ENCODE measurements around the gene USP40. TPM values are rescaled to one million over a fixed set of nuclear protein-coding genes. Genes with fewer than 3 reads are reported as not detected.
"Not testable (repeated sequence)": the region's sequence is repeated elsewhere in the genome, so short reads cannot be mapped to it uniquely, and the experiment has no call there.

USP40 gene
- polyA plus RNA-seq, 1 donor (not counting 4 experiments of a cell fraction or from before 2014, with no cell fraction given) = 37.3 TPM

DNA sequence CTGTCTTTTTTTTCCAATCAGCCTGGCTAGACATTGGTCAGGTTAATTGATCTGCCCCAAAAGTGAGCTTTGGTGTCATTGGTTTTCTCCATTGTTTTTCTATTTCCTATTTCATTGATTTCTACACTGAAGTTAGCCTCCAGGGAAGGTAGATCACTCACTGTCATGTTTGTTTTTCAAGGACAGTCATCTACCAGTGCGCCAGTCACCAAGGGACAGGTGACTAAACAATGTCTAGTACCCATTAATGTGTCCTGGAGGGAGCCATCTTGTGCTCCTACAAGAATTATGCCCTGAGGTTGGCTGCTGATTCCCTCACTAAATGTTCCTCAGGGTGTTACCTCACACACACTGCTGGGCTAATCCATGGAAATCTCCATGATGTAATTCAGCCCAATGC is 17.6 kb upstream of the USP40 start:
- TF ChIP-seq CTCF (optimal IDR thresholded peaks at IDR 0.05 in 1 of 3, IDR thresholded peaks at IDR 0.05 in 1 of 3, conservative IDR thresholded peaks at IDR 0.05 in 1 of 3; ENCODE audit: extremely low read depth in 1 of 3, insufficient read depth in 2 of 3, low read length in 3 of 3) (no peak), EZH2 (IDR thresholded peaks at IDR 0.05; ENCODE audit: low read length) (no peak)
- DNase-seq (ENCODE audit: low read depth, low spot score) (no peak), FAIRE-seq (no peak)
- no peak overlapping the region for H3K4me3 ChIP-seq (ENCODE audit: control insufficient read depth in 2 of 3, extremely low read depth in 1 of 3, insufficient read depth in 2 of 3, low read depth in 1 of 3, low read length in 3 of 3)
- H3K9me3 ChIP-seq (ENCODE audit: control insufficient read depth, low read depth, low read length) = no peaks in the 10 kb centered on the region
- dilution Hi-C loops (cut with MboI; ENCODE audit: extremely low pct_ligation_motif_present, low sequenced_read_pairs) = no loop called here
- no peaks in the 10 kb centered on the region for H3K27me3 ChIP-seq (ENCODE audit: control insufficient read depth, extremely low read depth, insufficient read depth, low read length)
- no peaks in the 10 kb centered on the region for H3K9me1 ChIP-seq (ENCODE audit: control insufficient read depth, extremely low read depth, insufficient read depth, low read length)
- H2AFZ ChIP-seq (ENCODE audit: control insufficient read depth, low read length) = no peak overlapping the region
- no peak overlapping the region for H3K4me2 ChIP-seq (ENCODE audit: control insufficient read depth, extremely low read depth, insufficient read depth, low read depth, low read length)
- H4K20me1 ChIP-seq (ENCODE audit: control insufficient read depth, extremely low read depth, insufficient read depth, low read length) = no peaks in the 10 kb centered on the region
- H3K27ac ChIP-seq (ENCODE audit: control insufficient read depth, insufficient read depth, low read length) = no peak overlapping the region
- no peaks in the 10 kb centered on the region for H3K4me1 ChIP-seq (ENCODE audit: control insufficient read depth, extremely low read depth, insufficient read depth, low read length)
- no peaks in the 10 kb centered on the region for H3K79me2 ChIP-seq (ENCODE audit: control insufficient read depth, insufficient read depth, low read length)
- H3K9ac ChIP-seq (ENCODE audit: control insufficient read depth, extremely low read depth, insufficient read depth, low read length) = no peak overlapping the region
- no peaks in the 10 kb centered on the region for H3K36me3 ChIP-seq (ENCODE audit: control insufficient read depth in 2 of 2, extremely low read depth in 1 of 2, insufficient read depth in 2 of 2, low read length in 2 of 2)

GRCh38 chr2:233583217-233583965 is 16.8 kb upstream of the USP40 start:
- H3K9me3 ChIP-seq (ENCODE audit: control insufficient read depth, low read depth, low read length); H3K27me3 ChIP-seq (ENCODE audit: control insufficient read depth, extremely low read depth, insufficient read depth, low read length); H4K20me1 ChIP-seq (ENCODE audit: control insufficient read depth, extremely low read depth, insufficient read depth, low read length); H3K4me1 ChIP-seq (ENCODE audit: control insufficient read depth, extremely low read depth, insufficient read depth, low read length); DNase-seq (ENCODE audit: low read depth, low spot score); H2AFZ ChIP-seq (ENCODE audit: control insufficient read depth, low read length); H3K9me1 ChIP-seq (ENCODE audit: control insufficient read depth, extremely low read depth, insufficient read depth, low read length); dilution Hi-C loops (cut with MboI; ENCODE audit: extremely low pct_ligation_motif_present, low sequenced_read_pairs); H3K4me3 ChIP-seq (ENCODE audit: control insufficient read depth in 2 of 3, extremely low read depth in 1 of 3, insufficient read depth in 2 of 3, low read depth in 1 of 3, low read length in 3 of 3); H3K9ac ChIP-seq (ENCODE audit: control insufficient read depth, extremely low read depth, insufficient read depth, low read length); H3K36me3 ChIP-seq (ENCODE audit: control insufficient read depth in 2 of 2, extremely low read depth in 1 of 2, insufficient read depth in 2 of 2, low read length in 2 of 2); H3K79me2 ChIP-seq (ENCODE audit: control insufficient read depth, insufficient read depth, low read length); H3K27ac ChIP-seq (ENCODE audit: control insufficient read depth, insufficient read depth, low read length); FAIRE-seq; H3K4me2 ChIP-seq (ENCODE audit: control insufficient read depth, extremely low read depth, insufficient read depth, low read depth, low read length): not testable (repeated sequence)

GRCh38 chr2:233577341-233577740 is 10.8 kb upstream of the USP40 start:
- H3K27ac ChIP-seq (ENCODE audit: control insufficient read depth, insufficient read depth, low read length); H3K9me3 ChIP-seq (ENCODE audit: control insufficient read depth, low read depth, low read length); H3K4me2 ChIP-seq (ENCODE audit: control insufficient read depth, extremely low read depth, insufficient read depth, low read depth, low read length); H3K36me3 ChIP-seq (ENCODE audit: control insufficient read depth in 2 of 2, extremely low read depth in 1 of 2, insufficient read depth in 2 of 2, low read length in 2 of 2); H4K20me1 ChIP-seq (ENCODE audit: control insufficient read depth, extremely low read depth, insufficient read depth, low read length); H2AFZ ChIP-seq (ENCODE audit: control insufficient read depth, low read length); dilution Hi-C loops (cut with MboI; ENCODE audit: extremely low pct_ligation_motif_present, low sequenced_read_pairs); H3K9ac ChIP-seq (ENCODE audit: control insufficient read depth, extremely low read depth, insufficient read depth, low read length); H3K79me2 ChIP-seq (ENCODE audit: control insufficient read depth, insufficient read depth, low read length); H3K27me3 ChIP-seq (ENCODE audit: control insufficient read depth, extremely low read depth, insufficient read depth, low read length); H3K4me3 ChIP-seq (ENCODE audit: control insufficient read depth in 2 of 3, extremely low read depth in 1 of 3, insufficient read depth in 2 of 3, low read depth in 1 of 3, low read length in 3 of 3); H3K9me1 ChIP-seq (ENCODE audit: control insufficient read depth, extremely low read depth, insufficient read depth, low read length); DNase-seq (ENCODE audit: low read depth, low spot score); FAIRE-seq; H3K4me1 ChIP-seq (ENCODE audit: control insufficient read depth, extremely low read depth, insufficient read depth, low read length): not testable (repeated sequence)

Measured in keratinocyte (primary cell).